Erythroblast (primary cell): Measurements from ENCODE around the gene NHSL2.

ENCODE experiments used
- GATA1 ChIP-seq: IDR thresholded peaks from 2 replicates; pipeline ENCODE4 v1.6.1; 2011; ENCODE audit warnings: low read depth, mild to moderate bottlenecking, control low read depth, low read length, moderate library complexity
- POLR2A ChIP-seq: IDR thresholded peaks from 2 replicates; pipeline ENCODE4 v1.6.1; 2011; ENCODE audit warnings: mild to moderate bottlenecking, low read length

DNA sequence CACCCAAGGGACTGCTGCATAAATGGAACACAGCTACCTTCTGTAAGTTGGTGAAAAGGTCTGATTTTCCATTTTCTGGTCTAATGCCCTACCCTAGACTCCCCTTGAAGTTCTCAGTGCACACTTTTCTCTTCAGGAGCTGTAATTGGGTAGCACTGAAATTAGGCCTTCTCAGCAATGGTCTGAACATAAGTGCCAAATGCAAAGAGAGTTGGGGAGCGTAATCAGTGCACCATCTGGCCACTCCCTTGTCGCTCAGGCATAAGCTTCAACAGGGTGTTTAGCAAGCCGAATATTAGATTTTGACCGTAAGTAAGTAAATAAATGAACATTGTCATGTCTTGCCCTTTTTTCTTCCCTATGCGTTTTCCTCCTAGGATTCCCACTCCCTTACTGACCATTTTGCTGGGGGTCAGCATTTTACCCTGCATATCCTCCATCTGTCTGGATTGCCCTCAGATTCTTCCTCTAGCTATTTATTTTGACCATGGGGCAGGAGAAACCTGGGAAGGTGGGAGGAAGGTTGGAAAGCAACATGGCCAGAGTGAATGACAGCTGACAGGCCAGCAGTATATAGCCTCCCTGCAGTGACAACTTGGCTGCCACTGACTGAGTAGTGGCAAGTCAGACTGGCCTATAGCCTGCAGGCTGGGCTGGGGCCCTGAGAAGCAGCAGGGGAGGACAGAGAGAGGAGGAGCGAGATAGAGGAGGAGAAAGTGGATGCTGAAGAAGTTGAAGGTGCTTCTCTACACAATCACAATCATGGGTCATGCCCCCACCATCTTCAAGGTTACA is 2.7 kb downstream of the NHSL2 start:
- no peak for TF ChIP-seq POLR2A
- TF ChIP-seq GATA1 = no peak
